ENCODE results near the gene SRRD.
A peak's percentile ranks its signal among the peaks of the same experiment; 100 is the strongest.

SRRD gene

DNA sequence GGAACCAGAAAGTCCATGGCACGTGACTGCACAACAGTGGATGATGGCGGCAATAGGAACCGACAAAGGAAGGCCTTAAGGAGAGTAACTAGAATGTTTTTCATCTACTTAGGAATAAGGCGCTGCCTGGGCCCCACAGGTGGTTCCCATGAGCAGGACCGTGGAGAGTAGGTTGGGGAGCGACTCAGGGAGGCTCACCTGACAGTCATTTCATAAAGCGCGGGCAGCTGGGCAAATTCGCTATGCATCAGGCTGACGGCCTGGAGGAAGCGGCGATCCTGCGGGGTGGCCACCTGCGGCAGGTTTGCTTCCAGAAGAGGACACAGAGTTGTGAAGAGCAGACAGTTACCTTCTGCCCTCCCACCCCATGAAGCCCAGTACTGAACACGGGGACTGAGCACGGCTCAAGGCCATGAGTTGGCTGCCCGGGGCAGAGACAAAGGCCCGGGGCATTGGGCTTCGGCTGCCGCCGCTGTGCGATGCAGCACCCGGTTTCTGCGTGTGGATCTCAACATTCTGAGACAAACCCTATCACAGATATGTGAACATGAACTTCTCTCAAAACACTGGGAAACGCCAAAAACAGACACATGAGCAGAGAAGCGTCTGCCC, 25.9 kb upstream of the SRRD start:
- ChIA-PET CTCF (interaction anchor here (1.2 to 1.9 kb wide), 2 partner anchors 60 to 63 kb away, joined by 3 to 4 read pairs; no protein-coding TSS in a partner anchor), POLR2A (no interaction called here)
- Histone ChIP-seq H3K4me1 (ENCODE audit: control extremely low read depth in 1 of 4, control insufficient read depth in 4 of 4, insufficient read depth in 4 of 4, low read length in 3 of 4) (no peaks in the 10 kb centered on the region), H3K4me3 (ENCODE audit: control insufficient read depth in 1 of 7, extremely low read depth in 1 of 7, insufficient read depth in 4 of 7, low read depth in 2 of 7, low read length in 6 of 7) (no peak overlapping the region), H3K36me3 (ENCODE audit: control insufficient read depth in 4 of 4, insufficient read depth in 4 of 4, low read length in 3 of 4) (peaks cover 7 to 73% (median 66%) of the 10 kb centered on the region in 4 experiments), H3K27ac (ENCODE audit: insufficient read depth in 1 of 2, low read depth in 1 of 2, low read length in 2 of 2, poor library complexity in 1 of 2, severe bottlenecking in 2 of 2) (no peak overlapping the region), H3K9me3 (ENCODE audit: control extremely low read depth in 1 of 5, control insufficient read depth in 4 of 5, insufficient read depth in 2 of 5, low read depth in 1 of 5, low read length in 4 of 5) (no peaks in the 10 kb centered on the region), H3K27me3 (replicated peaks in 2 of 5; ENCODE audit: control insufficient read depth in 4 of 5, insufficient read depth in 5 of 5, low read length in 4 of 5) (no peaks in the 10 kb centered on the region)
- 98% methylated on average over 26 of the region's 26 CpGs for WGBS (ENCODE audit: insufficient coverage)
- DNase-seq = no peak

DNA sequence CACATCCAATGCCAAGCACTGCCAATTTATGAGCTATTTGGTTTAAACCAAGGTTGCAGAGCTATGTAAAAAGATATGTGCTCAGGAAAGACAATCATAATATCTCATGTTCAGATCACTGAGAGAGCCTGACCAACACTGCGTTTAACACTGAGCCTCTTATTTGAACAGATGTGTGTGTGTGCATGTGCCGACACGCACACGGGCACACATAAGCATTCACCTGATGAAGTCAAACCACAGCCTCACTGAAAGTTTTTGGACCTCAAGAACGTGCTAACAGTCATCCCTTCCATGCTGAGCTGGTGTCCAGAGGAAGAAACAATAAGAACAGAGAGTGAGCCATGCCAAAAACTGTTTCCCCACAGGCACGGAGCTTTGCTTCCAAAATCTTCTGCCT, 23.5 kb upstream of the SRRD start:
- CTCF ChIA-PET = interaction anchor here (0.9 to 7.3 kb wide), 27 partner anchors 7 to 205 kb away, joined by 3 to 94 read pairs (median 7); no protein-coding TSS in a partner anchor
- H3K9me3 ChIP-seq (ENCODE audit: control extremely low read depth in 1 of 5, control insufficient read depth in 4 of 5, insufficient read depth in 2 of 5, low read depth in 1 of 5, low read length in 4 of 5) = no peaks in the 10 kb centered on the region
- H3K4me3 ChIP-seq (ENCODE audit: control insufficient read depth in 1 of 7, extremely low read depth in 1 of 7, insufficient read depth in 4 of 7, low read depth in 2 of 7, low read length in 6 of 7) = no peak overlapping the region
- H3K27ac ChIP-seq (ENCODE audit: insufficient read depth in 1 of 2, low read depth in 1 of 2, low read length in 2 of 2, poor library complexity in 1 of 2, severe bottlenecking in 2 of 2) = no peak overlapping the region
- POLR2A ChIA-PET = no interaction called here
- no peaks in the 10 kb centered on the region for H3K27me3 ChIP-seq (replicated peaks in 2 of 5; ENCODE audit: control insufficient read depth in 4 of 5, insufficient read depth in 5 of 5, low read length in 4 of 5)
- 92% methylated on average over 5 of the region's 6 CpGs for WGBS (ENCODE audit: insufficient coverage)
- no peak for DNase-seq
- H3K36me3 ChIP-seq (ENCODE audit: control insufficient read depth in 4 of 4, insufficient read depth in 4 of 4, low read length in 3 of 4) = peaks cover 16 to 82% (median 75%) of the 10 kb centered on the region in 4 experiments
- no peaks in the 10 kb centered on the region for H3K4me1 ChIP-seq (ENCODE audit: control extremely low read depth in 1 of 4, control insufficient read depth in 4 of 4, insufficient read depth in 4 of 4, low read length in 3 of 4)

GRCh38 chr22:26461188-26461810, 22.4 kb upstream of the SRRD start:
- no peak overlapping the region for H3K27ac ChIP-seq (ENCODE audit: insufficient read depth in 1 of 2, low read depth in 1 of 2, low read length in 2 of 2, poor library complexity in 1 of 2, severe bottlenecking in 2 of 2)
- CTCF ChIA-PET = interaction anchor here (0.6 to 7.3 kb wide), 30 partner anchors 8 to 281 kb away, joined by 3 to 94 read pairs (median 7); no protein-coding TSS in a partner anchor
- H3K27me3 ChIP-seq (replicated peaks in 2 of 5; ENCODE audit: control insufficient read depth in 4 of 5, insufficient read depth in 5 of 5, low read length in 4 of 5) = no peaks in the 10 kb centered on the region
- H3K36me3 ChIP-seq (ENCODE audit: control insufficient read depth in 4 of 4, insufficient read depth in 4 of 4, low read length in 3 of 4) = peaks cover 16 to 86% (median 76%) of the 10 kb centered on the region in 4 experiments
- H3K4me3 ChIP-seq (ENCODE audit: control insufficient read depth in 1 of 7, extremely low read depth in 1 of 7, insufficient read depth in 4 of 7, low read depth in 2 of 7, low read length in 6 of 7) = no peak overlapping the region
- POLR2A ChIA-PET = no interaction called here
- H3K4me1 ChIP-seq (ENCODE audit: control extremely low read depth in 1 of 4, control insufficient read depth in 4 of 4, insufficient read depth in 4 of 4, low read length in 3 of 4) = no peaks in the 10 kb centered on the region
- peak in 2 of 3 donors; percentile 23 to 30 for DNase-seq
- H3K9me3 ChIP-seq (ENCODE audit: control extremely low read depth in 1 of 5, control insufficient read depth in 4 of 5, insufficient read depth in 2 of 5, low read depth in 1 of 5, low read length in 4 of 5) = no peaks in the 10 kb centered on the region
- WGBS (ENCODE audit: insufficient coverage) = 0% methylated on average over 1 of the region's 3 CpGs

DNA sequence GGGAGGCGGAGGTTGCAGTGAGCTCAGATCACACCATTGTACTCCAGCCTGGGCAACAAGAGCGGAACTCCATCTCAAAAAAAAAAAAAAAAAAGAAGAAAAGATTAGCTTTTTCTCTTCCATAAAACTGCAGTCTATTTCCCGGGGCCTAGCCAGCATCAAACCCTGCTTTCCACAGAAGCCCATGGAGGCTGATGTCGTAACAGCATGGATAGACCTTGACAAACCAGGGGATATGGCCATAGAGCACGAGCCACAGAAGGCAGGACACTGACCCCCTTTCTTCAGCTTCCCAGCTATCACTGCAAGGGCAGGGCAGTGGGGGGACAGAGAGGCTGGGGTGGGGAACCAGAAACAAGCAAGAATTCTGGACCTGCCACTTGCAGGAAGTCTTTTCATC, 21.6 kb upstream of the SRRD start:
- Histone ChIP-seq H3K9me3 (ENCODE audit: control extremely low read depth in 1 of 5, control insufficient read depth in 4 of 5, insufficient read depth in 2 of 5, low read depth in 1 of 5, low read length in 4 of 5) (no peaks in the 10 kb centered on the region), H3K4me1 (ENCODE audit: control extremely low read depth in 1 of 4, control insufficient read depth in 4 of 4, insufficient read depth in 4 of 4, low read length in 3 of 4) (no peaks in the 10 kb centered on the region), H3K4me3 (ENCODE audit: control insufficient read depth in 1 of 7, extremely low read depth in 1 of 7, insufficient read depth in 4 of 7, low read depth in 2 of 7, low read length in 6 of 7) (no peak overlapping the region), H3K27ac (ENCODE audit: insufficient read depth in 1 of 2, low read depth in 1 of 2, low read length in 2 of 2, poor library complexity in 1 of 2, severe bottlenecking in 2 of 2) (no peak overlapping the region), H3K27me3 (replicated peaks in 2 of 5; ENCODE audit: control insufficient read depth in 4 of 5, insufficient read depth in 5 of 5, low read length in 4 of 5) (no peaks in the 10 kb centered on the region), H3K36me3 (ENCODE audit: control insufficient read depth in 4 of 4, insufficient read depth in 4 of 4, low read length in 3 of 4) (peaks cover 16 to 90% (median 79%) of the 10 kb centered on the region in 4 experiments)
- ChIA-PET POLR2A (no interaction called here), CTCF (interaction anchor here (0.9 to 7.3 kb wide), 19 partner anchors 9 to 96 kb away, joined by 3 to 94 read pairs (median 10); no protein-coding TSS in a partner anchor)
- DNase-seq = no peak
- 96% methylated on average over 4 of the region's 5 CpGs for WGBS (ENCODE audit: insufficient coverage)

- no peaks in the 10 kb centered on the region for H3K4me1 ChIP-seq (ENCODE audit: control extremely low read depth in 1 of 4, control insufficient read depth in 4 of 4, insufficient read depth in 4 of 4, low read length in 3 of 4)
- 90% methylated on average over 2 of the region's 3 CpGs for WGBS (ENCODE audit: insufficient coverage)
- CTCF ChIA-PET = interaction anchor here (1.2 to 7.3 kb wide), 11 partner anchors 9 to 97 kb away, joined by 3 to 94 read pairs (median 7); no protein-coding TSS in a partner anchor
- H3K9me3 ChIP-seq (ENCODE audit: control extremely low read depth in 1 of 5, control insufficient read depth in 4 of 5, insufficient read depth in 2 of 5, low read depth in 1 of 5, low read length in 4 of 5) = no peaks in the 10 kb centered on the region
- no peak overlapping the region for H3K27ac ChIP-seq (ENCODE audit: insufficient read depth in 1 of 2, low read depth in 1 of 2, low read length in 2 of 2, poor library complexity in 1 of 2, severe bottlenecking in 2 of 2)
- H3K4me3 ChIP-seq (ENCODE audit: control insufficient read depth in 1 of 7, extremely low read depth in 1 of 7, insufficient read depth in 4 of 7, low read depth in 2 of 7, low read length in 6 of 7) = no peak overlapping the region
- peaks cover 16 to 92% (median 82%) of the 10 kb centered on the region in 4 experiments for H3K36me3 ChIP-seq (ENCODE audit: control insufficient read depth in 4 of 4, insufficient read depth in 4 of 4, low read length in 3 of 4)
- POLR2A ChIA-PET = no interaction called here
- H3K27me3 ChIP-seq (replicated peaks in 2 of 5; ENCODE audit: control insufficient read depth in 4 of 5, insufficient read depth in 5 of 5, low read length in 4 of 5) = no peaks in the 10 kb centered on the region
- no peak for DNase-seq
Observed at GRCh38 chr22:26462641-26463040, 21.0 kb upstream of the SRRD start.

- Histone ChIP-seq H3K4me1 (ENCODE audit: control extremely low read depth in 1 of 4, control insufficient read depth in 4 of 4, insufficient read depth in 4 of 4, low read length in 3 of 4) (no peaks in the 10 kb centered on the region), H3K36me3 (ENCODE audit: control insufficient read depth in 4 of 4, insufficient read depth in 4 of 4, low read length in 3 of 4) (peaks cover 17 to 90% (median 79%) of the 10 kb centered on the region in 4 experiments), H3K4me3 (ENCODE audit: control insufficient read depth in 1 of 7, extremely low read depth in 1 of 7, insufficient read depth in 4 of 7, low read depth in 2 of 7, low read length in 6 of 7) (no peak overlapping the region), H3K9me3 (ENCODE audit: control extremely low read depth in 1 of 5, control insufficient read depth in 4 of 5, insufficient read depth in 2 of 5, low read depth in 1 of 5, low read length in 4 of 5) (no peaks in the 10 kb centered on the region), H3K27ac (ENCODE audit: insufficient read depth in 1 of 2, low read depth in 1 of 2, low read length in 2 of 2, poor library complexity in 1 of 2, severe bottlenecking in 2 of 2) (no peak overlapping the region), H3K27me3 (replicated peaks in 2 of 5; ENCODE audit: control insufficient read depth in 4 of 5, insufficient read depth in 5 of 5, low read length in 4 of 5) (no peaks in the 10 kb centered on the region)
- WGBS (ENCODE audit: insufficient coverage) = 97% methylated on average over 10 of the region's 10 CpGs
- no peak for DNase-seq
- POLR2A ChIA-PET = no interaction called here
- CTCF ChIA-PET = interaction anchor here (1.2 to 7.3 kb wide), 11 partner anchors 9 to 97 kb away, joined by 3 to 94 read pairs (median 7); no protein-coding TSS in a partner anchor
Observed at GRCh38 chr22:26463101-26463661, 20.5 kb upstream of the SRRD start.

GRCh38 chr22:26463688-26464087, 20.0 kb upstream of the SRRD start:
- Histone ChIP-seq H3K36me3 (ENCODE audit: control insufficient read depth in 4 of 4, insufficient read depth in 4 of 4, low read length in 3 of 4) (peaks cover 21 to 91% (median 80%) of the 10 kb centered on the region in 4 experiments), H3K27ac (ENCODE audit: insufficient read depth in 1 of 2, low read depth in 1 of 2, low read length in 2 of 2, poor library complexity in 1 of 2, severe bottlenecking in 2 of 2) (no peak overlapping the region)
- CTCF ChIA-PET = interaction anchor here (1.3 to 7.3 kb wide), 7 partner anchors 10 to 98 kb away, joined by 3 to 94 read pairs (median 27); no protein-coding TSS in a partner anchor

More at GRCh38 chr22:26463688-26464087, 20.0 kb upstream of the SRRD start:
- no peaks in the 10 kb centered on the region for H3K27me3 ChIP-seq (replicated peaks in 2 of 5; ENCODE audit: control insufficient read depth in 4 of 5, insufficient read depth in 5 of 5, low read length in 4 of 5)
- H3K9me3 ChIP-seq (ENCODE audit: control extremely low read depth in 1 of 5, control insufficient read depth in 4 of 5, insufficient read depth in 2 of 5, low read depth in 1 of 5, low read length in 4 of 5) = no peaks in the 10 kb centered on the region
- POLR2A ChIA-PET = no interaction called here
- H3K4me1 ChIP-seq (ENCODE audit: control extremely low read depth in 1 of 4, control insufficient read depth in 4 of 4, insufficient read depth in 4 of 4, low read length in 3 of 4) = no peaks in the 10 kb centered on the region
- 94% methylated on average over 9 of the region's 9 CpGs for WGBS (ENCODE audit: insufficient coverage)
- DNase-seq = no peak
- no peak overlapping the region for H3K4me3 ChIP-seq (ENCODE audit: control insufficient read depth in 1 of 7, extremely low read depth in 1 of 7, insufficient read depth in 4 of 7, low read depth in 2 of 7, low read length in 6 of 7)

Data from common myeloid progenitor, CD34-positive (primary cell).